PC-3 (cell line): ENCODE results near the gene MTCL3.

ENCODE experiments used
- CTCF ChIP-seq: fragments of 300-600 bp; sonication (generic); conservative IDR thresholded peaks from 2 replicates; pipeline ENCODE4 v1.5.1; 2017; ENCODE audit warnings: antibody characterized with exemption, low read depth, mild to moderate bottlenecking, low read length
- EZH2phosphoT487 ChIP-seq: fragments of 300-600 bp; sonication (generic); IDR thresholded peaks from 2 replicates; pipeline ENCODE4 v1.6.1; 2018; ENCODE audit warnings: mild to moderate bottlenecking, antibody characterized with exemption, low read length, borderline replicate concordance

DNA sequence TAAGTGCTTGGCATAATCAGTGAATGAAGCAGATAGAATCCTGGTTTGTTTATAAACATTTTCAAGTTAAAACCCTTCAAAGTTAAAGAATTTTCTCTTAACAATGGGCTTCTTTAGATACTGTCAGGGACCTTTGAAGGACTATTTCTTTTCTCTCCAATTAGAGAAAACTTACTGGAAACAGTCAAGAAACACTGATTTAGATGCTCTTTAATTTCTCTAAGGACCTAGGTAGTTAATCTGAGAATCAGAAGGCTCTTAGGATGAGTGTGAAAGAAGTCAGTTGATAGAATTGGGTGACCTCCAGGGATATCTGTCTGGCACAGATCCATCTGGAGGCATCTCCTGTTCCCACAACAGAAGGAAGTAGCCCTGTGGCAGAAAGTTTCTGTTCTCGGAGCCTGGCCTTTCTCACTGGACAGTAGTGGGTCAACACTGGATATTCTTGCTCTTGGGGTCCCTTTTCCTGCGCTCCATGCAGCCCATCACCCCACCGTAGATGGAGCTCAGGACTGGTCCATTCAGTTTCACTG lies 82.5 kb downstream of the MTCL3 start:
- TF ChIP-seq CTCF (no peak), EZH2phosphoT487 (no peak)
